Measurements from ENCODE around the gene RASD1.

- TF ChIP-seq CTCF (IDR thresholded peaks at IDR 0.05) (no peak), POLR2A (IDR thresholded peaks at IDR 0.05) (no peak), POLR2AphosphoS5 (IDR thresholded peaks at IDR 0.05) (no peak)
Measured at GRCh38 chr17:17500999-17501605, 4.9 kb upstream of the RASD1 start.
